ENCODE results near the gene REG1B.

- TF ChIP-seq CTCF (IDR thresholded peaks at IDR 0.05) (no peak), POLR2A (IDR thresholded peaks at IDR 0.05) (no peak)
Observed at GRCh38 chr2:79101024-79101423, 13.2 kb upstream of the REG1B start.
